Measurements from ENCODE around the gene TSHZ2. TPM values are rescaled to one million over a fixed set of nuclear protein-coding genes. Genes with fewer than 3 reads are reported as not detected.

Gene TSHZ2
- total RNA-seq, 1 donor: 3.6 TPM

DNA sequence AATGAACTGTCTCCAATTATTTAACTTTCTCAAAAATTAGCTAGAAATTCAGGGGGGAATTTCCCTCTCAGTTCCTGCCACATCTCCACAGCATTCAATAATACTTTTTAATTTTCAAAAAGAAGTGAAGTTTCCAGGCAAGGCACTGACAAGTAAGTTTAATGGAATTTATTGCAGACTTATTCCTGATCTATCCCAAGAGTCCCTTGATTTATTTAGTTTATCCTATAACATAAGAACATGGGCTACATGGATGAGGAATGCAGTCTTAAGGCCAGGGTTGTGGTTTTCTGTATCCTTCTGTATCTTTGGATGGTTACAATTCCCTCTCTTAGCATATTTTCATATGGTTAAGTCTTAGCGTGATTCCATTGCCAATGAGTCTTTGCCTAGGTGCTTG, 126.5 kb downstream of the TSHZ2 start:
- Histone ChIP-seq H3K79me2 (ENCODE audit: insufficient read depth, low read length) (no peaks in the 10 kb centered on the region), H3K36me3 (ENCODE audit: insufficient read depth, low read length) (no peaks in the 10 kb centered on the region), H4K20me1 (ENCODE audit: insufficient read depth, low read length) (no peaks in the 10 kb centered on the region), H3K27ac (ENCODE audit: low read depth, low read length) (no peak overlapping the region), H3K4me3 (ENCODE audit: insufficient read depth, low read length) (no peak overlapping the region), H3K9me3 (ENCODE audit: low read depth, low read length) (no peaks in the 10 kb centered on the region), H2AFZ (ENCODE audit: low read length) (no peak overlapping the region), H3K4me1 (ENCODE audit: insufficient read depth, low read length) (no peaks in the 10 kb centered on the region), H3K27me3 (ENCODE audit: insufficient read depth, low read length) (no peaks in the 10 kb centered on the region), H3K4me2 (ENCODE audit: insufficient read depth, low read length) (no peak overlapping the region)
- TF ChIP-seq, protein P1, sequence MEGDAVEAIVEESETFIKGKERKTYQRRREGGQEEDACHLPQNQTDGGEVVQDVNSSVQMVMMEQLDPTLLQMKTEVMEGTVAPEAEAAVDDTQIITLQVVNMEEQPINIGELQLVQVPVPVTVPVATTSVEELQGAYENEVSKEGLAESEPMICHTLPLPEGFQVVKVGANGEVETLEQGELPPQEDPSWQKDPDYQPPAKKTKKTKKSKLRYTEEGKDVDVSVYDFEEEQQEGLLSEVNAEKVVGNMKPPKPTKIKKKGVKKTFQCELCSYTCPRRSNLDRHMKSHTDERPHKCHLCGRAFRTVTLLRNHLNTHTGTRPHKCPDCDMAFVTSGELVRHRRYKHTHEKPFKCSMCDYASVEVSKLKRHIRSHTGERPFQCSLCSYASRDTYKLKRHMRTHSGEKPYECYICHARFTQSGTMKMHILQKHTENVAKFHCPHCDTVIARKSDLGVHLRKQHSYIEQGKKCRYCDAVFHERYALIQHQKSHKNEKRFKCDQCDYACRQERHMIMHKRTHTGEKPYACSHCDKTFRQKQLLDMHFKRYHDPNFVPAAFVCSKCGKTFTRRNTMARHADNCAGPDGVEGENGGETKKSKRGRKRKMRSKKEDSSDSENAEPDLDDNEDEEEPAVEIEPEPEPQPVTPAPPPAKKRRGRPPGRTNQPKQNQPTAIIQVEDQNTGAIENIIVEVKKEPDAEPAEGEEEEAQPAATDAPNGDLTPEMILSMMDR (IDR thresholded peaks at IDR 0.05; ENCODE audit: extremely low read depth, low read depth, low read length): no peak
- no peak for DNase-seq (ENCODE audit: insufficient read length, low spot score, missing footprints)

DNA sequence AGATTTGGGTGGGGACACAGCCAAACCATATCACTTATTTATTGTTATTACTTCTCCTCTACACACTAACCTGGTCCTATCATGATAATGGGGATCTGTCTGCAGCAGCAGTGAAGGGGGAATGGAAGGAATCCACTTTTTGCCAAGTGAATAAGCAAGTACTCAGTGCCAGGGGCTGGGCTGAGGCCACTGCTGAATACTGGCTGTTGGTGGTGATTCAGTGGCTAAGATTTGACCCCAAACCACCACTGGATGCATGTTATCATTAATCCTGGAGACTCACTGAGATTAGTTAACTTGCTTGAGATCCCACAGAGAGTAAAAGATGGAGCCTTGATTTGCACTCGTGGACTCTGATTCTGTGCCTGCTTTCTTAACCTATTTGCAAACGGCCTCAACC, 127.7 kb downstream of the TSHZ2 start:
- no peaks in the 10 kb centered on the region for H3K27me3 ChIP-seq (ENCODE audit: insufficient read depth, low read length)
- H3K27ac ChIP-seq (ENCODE audit: low read depth, low read length): no peak overlapping the region
- no peaks in the 10 kb centered on the region for H3K36me3 ChIP-seq (ENCODE audit: insufficient read depth, low read length)
- H3K4me3 ChIP-seq (ENCODE audit: insufficient read depth, low read length): no peak overlapping the region
- no peaks in the 10 kb centered on the region for H4K20me1 ChIP-seq (ENCODE audit: insufficient read depth, low read length)
- H3K4me2 ChIP-seq (ENCODE audit: insufficient read depth, low read length): no peak overlapping the region
- no peaks in the 10 kb centered on the region for H3K4me1 ChIP-seq (ENCODE audit: insufficient read depth, low read length)
- DNase-seq (ENCODE audit: insufficient read length, low spot score, missing footprints): no peak
- no peaks in the 10 kb centered on the region for H3K79me2 ChIP-seq (ENCODE audit: insufficient read depth, low read length)
- no peak overlapping the region for H2AFZ ChIP-seq (ENCODE audit: low read length)
- no peaks in the 10 kb centered on the region for H3K9me3 ChIP-seq (ENCODE audit: low read depth, low read length)
- TF ChIP-seq, protein P1 (IDR thresholded peaks at IDR 0.05; ENCODE audit: extremely low read depth, low read depth, low read length): no peak

DNA sequence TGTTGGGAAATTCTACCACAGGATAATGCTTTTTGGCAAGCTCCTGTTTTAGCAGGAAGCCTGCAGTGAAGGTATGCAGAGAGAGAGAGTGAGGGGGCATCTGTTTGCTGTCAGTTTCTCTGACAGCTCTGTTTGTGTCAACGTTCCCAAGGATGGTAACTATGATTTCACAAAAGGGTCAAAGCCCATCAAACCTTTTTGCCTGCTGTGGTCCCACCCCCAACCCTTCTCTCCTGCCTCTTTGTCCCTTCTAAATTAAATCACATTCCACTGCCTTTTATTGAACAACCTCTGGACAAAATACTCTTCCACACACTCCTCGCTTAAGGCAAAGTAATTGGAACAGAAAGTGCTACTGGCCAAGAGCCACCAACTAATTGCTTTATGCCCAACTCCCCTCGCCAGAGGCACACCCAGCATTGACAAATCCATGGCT, 128.3 kb downstream of the TSHZ2 start:
- no peaks in the 10 kb centered on the region for H3K27me3 ChIP-seq (ENCODE audit: insufficient read depth, low read length)
- no peak for DNase-seq (ENCODE audit: insufficient read length, low spot score, missing footprints)
- no peak overlapping the region for H3K4me3 ChIP-seq (ENCODE audit: insufficient read depth, low read length)
- no peaks in the 10 kb centered on the region for H3K79me2 ChIP-seq (ENCODE audit: insufficient read depth, low read length)
- no peaks in the 10 kb centered on the region for H3K36me3 ChIP-seq (ENCODE audit: insufficient read depth, low read length)
- H4K20me1 ChIP-seq (ENCODE audit: insufficient read depth, low read length): no peaks in the 10 kb centered on the region
- no peaks in the 10 kb centered on the region for H3K9me3 ChIP-seq (ENCODE audit: low read depth, low read length)
- no peaks in the 10 kb centered on the region for H3K4me1 ChIP-seq (ENCODE audit: insufficient read depth, low read length)
- TF ChIP-seq, protein P1 (IDR thresholded peaks at IDR 0.05; ENCODE audit: extremely low read depth, low read depth, low read length): no peak
- H3K4me2 ChIP-seq (ENCODE audit: insufficient read depth, low read length): no peak overlapping the region
- H2AFZ ChIP-seq (ENCODE audit: low read length): no peak overlapping the region
- no peak overlapping the region for H3K27ac ChIP-seq (ENCODE audit: low read depth, low read length)

DNA sequence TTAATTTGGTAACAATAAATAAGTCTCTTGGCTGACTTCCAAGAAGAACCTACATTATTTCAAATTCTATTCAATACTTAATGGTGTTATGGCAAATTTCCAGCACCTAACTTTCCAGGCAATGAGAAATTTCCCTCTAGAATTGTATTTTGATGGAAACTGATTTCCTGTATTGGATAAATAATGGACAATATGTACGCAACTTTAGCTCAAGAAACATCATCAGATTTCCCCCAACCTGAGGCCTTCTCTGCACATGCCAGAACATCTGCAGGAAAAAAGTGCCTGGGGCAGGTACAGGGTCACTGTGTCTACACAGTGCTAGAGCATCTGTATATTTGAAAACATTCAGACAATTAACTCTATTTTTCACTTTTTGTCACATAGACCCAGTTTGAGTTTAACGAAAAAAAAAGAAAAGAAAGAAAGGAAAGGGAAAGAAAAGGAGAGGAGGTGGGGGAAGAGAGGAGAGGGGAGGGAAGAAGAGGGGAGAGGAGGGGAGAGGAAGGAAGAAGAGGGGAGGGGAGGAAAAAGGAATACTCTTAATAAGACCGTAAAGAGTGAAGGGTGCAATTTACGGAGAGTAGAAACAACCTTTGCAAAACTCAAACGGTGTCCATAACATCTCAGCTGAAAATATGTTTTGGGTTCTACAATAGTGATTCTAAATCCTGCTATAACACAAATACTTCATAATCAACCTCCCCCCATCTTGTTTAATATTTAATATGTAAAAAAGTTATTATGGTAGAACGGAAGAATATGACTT, 130.0 kb downstream of the TSHZ2 start:
- no peaks in the 10 kb centered on the region for H3K27me3 ChIP-seq (ENCODE audit: insufficient read depth, low read length)
- DNase-seq (ENCODE audit: insufficient read length, low spot score, missing footprints): no peak
- H3K9me3 ChIP-seq (ENCODE audit: low read depth, low read length): no peaks in the 10 kb centered on the region
- no peak overlapping the region for H3K27ac ChIP-seq (ENCODE audit: low read depth, low read length)
- no peaks in the 10 kb centered on the region for H3K36me3 ChIP-seq (ENCODE audit: insufficient read depth, low read length)
- H3K79me2 ChIP-seq (ENCODE audit: insufficient read depth, low read length): no peaks in the 10 kb centered on the region
- no peak overlapping the region for H3K4me2 ChIP-seq (ENCODE audit: insufficient read depth, low read length)
- H3K4me3 ChIP-seq (ENCODE audit: insufficient read depth, low read length): no peak overlapping the region
- no peak overlapping the region for H2AFZ ChIP-seq (ENCODE audit: low read length)
- TF ChIP-seq, protein P1 (IDR thresholded peaks at IDR 0.05; ENCODE audit: extremely low read depth, low read depth, low read length): no peak
- H4K20me1 ChIP-seq (ENCODE audit: insufficient read depth, low read length): no peaks in the 10 kb centered on the region
- H3K4me1 ChIP-seq (ENCODE audit: insufficient read depth, low read length): no peaks in the 10 kb centered on the region
